GM12878 (cell line): ENCODE data around the gene NEDD8. TPM values are rescaled to one million over a fixed set of nuclear protein-coding genes. Genes with fewer than 3 reads are reported as not detected.

Experiments used
- BCL11A ChIP-seq: IDR thresholded peaks from 2 replicates; pipeline ENCODE4 v1.6.1; 2011; ENCODE audit warnings: low read depth, low read length
- BRCA1 ChIP-seq: IDR thresholded peaks from 2 replicates; pipeline ENCODE4 v1.6.1; 2011; ENCODE audit warnings: low read depth, low read length, improper control_type of control experiment
- CBFB ChIP-seq: IDR thresholded peaks from 2 replicates; pipeline ENCODE4 v1.6.1; 2016; ENCODE audit warnings: antibody characterized with exemption, low read depth
- CBX3 ChIP-seq: fragments of 200-600 bp; sonication (generic); IDR thresholded peaks from 2 replicates; pipeline ENCODE4 v1.6.1; 2016; ENCODE audit warnings: low read depth, borderline replicate concordance
- CEBPZ ChIP-seq: fragments of 150-350 bp; IDR thresholded peaks from 2 replicates; pipeline ENCODE4 v1.6.1; 2016; ENCODE audit warnings: low read depth, low read length
- CHD1 ChIP-seq: IDR thresholded peaks from 2 replicates; pipeline ENCODE4 v1.6.1; 2012; ENCODE audit warnings: low read depth, low read length, improper control_type of control experiment
- EGR1 ChIP-seq, 2 experiments: IDR thresholded peaks; 1 replicate in 1 of 2; 2 replicates in 1 of 2; pipeline ENCODE4 v1.6.1; 2011 to 2012; ENCODE audit warnings: low read depth in 2 of 2, low read length in 2 of 2, borderline replicate concordance in 1 of 2, mild to moderate bottlenecking in 1 of 2, moderate library complexity in 1 of 2
- ESRRA ChIP-seq: IDR thresholded peaks from 2 replicates; pipeline ENCODE4 v1.6.1; 2012; ENCODE audit warnings: mild to moderate bottlenecking, low read length, improper control_type of control experiment
- ETV6 ChIP-seq, 2 experiments: fragments of 450-650 bp in 1 of 2; IDR thresholded peaks in 1 of 2; conservative IDR thresholded peaks in 1 of 2; 2 replicates each; pipeline ENCODE4 v1.6.1; 2014; ENCODE audit warnings: antibody characterized with exemption in 1 of 2, borderline replicate concordance in 1 of 2, low read depth in 1 of 2, mild to moderate bottlenecking in 1 of 2, moderate library complexity in 1 of 2
- GATAD2B ChIP-seq: fragments of 450-650 bp; conservative IDR thresholded peaks from 2 replicates; pipeline ENCODE4 v1.6.1; 2017; ENCODE audit warnings: low read depth, mild to moderate bottlenecking, moderate library complexity
- HCFC1 ChIP-seq: fragments of 150-350 bp; IDR thresholded peaks from 2 replicates; pipeline ENCODE4 v1.6.1; 2014; ENCODE audit warnings: low read length
- HSF1 ChIP-seq: fragments of 150-350 bp; IDR thresholded peaks from 2 replicates; pipeline ENCODE4 v1.6.1; 2014; ENCODE audit warnings: mild to moderate bottlenecking, low read depth, low read length
- MTA2 ChIP-seq: fragments of 450-650 bp; IDR thresholded peaks from 2 replicates; pipeline ENCODE4 v1.6.1; 2016; ENCODE audit warnings: low read depth, mild to moderate bottlenecking, moderate library complexity
- NKRF ChIP-seq: fragments of 450-650 bp; conservative IDR thresholded peaks from 2 replicates; pipeline ENCODE4 v1.6.1; 2017; ENCODE audit warnings: mild to moderate bottlenecking, moderate library complexity
- PAX8 ChIP-seq: fragments of 450-650 bp; IDR thresholded peaks from 2 replicates; pipeline ENCODE4 v1.6.1; 2017; ENCODE audit warnings: mild to moderate bottlenecking, moderate library complexity
- SREBF2 ChIP-seq: IDR thresholded peaks from 2 replicates; pipeline ENCODE4 v1.6.1; 2012; ENCODE audit warnings: mild to moderate bottlenecking, low read length
- STAT1 ChIP-seq: fragments of 450-650 bp; conservative IDR thresholded peaks from 2 replicates; pipeline ENCODE4 v1.6.1; 2014; ENCODE audit warnings: antibody characterized with exemption, mild to moderate bottlenecking
- STAT3 ChIP-seq: IDR thresholded peaks from 2 replicates; pipeline ENCODE4 v1.6.1; 2011; ENCODE audit warnings: low read depth, low read length, improper control_type of control experiment
- SUZ12 ChIP-seq: fragments of 200-600 bp; sonication (generic); IDR thresholded peaks from one replicate; pipeline ENCODE4 v1.6.1; 2018; ENCODE audit warnings: antibody characterized with exemption, mild to moderate bottlenecking; ENCODE audit not compliant: unreplicated experiment
- TBL1XR1 ChIP-seq: IDR thresholded peaks from 2 replicates; pipeline ENCODE4 v1.6.1; 2012; ENCODE audit warnings: low read depth, low read length, improper control_type of control experiment
- YBX1 ChIP-seq: fragments of 450-650 bp; IDR thresholded peaks from 2 replicates; pipeline ENCODE4 v1.6.1; 2016; ENCODE audit warnings: antibody characterized with exemption
- YY1 ChIP-seq: IDR thresholded peaks from 2 replicates; pipeline ENCODE4 v1.6.1; 2011; ENCODE audit warnings: low read depth, mild to moderate bottlenecking, low read length
- ZBTB33 ChIP-seq: fragments of 450-650 bp; IDR thresholded peaks from 2 replicates; pipeline ENCODE4 v1.6.1; 2017; ENCODE audit warnings: mild to moderate bottlenecking
- polyA plus RNA-seq, 11 experiments: library from polyadenylated mRNA; depleted of rRNA in 4 of 11; unstranded in 6 of 11; stranded (reverse) in 5 of 11; fragments of >200 nt; fragmentation: Nextera tagmentation in 4 of 11; fragmentation: Illumina TruSeq in 1 of 11; extraction: Ambion mirVana in 4 of 11; extraction: Trizol in 1 of 11; gene quantifications; 1 replicate in 1 of 11; 2 replicates in 10 of 11; pipeline versions ENCODE4 v1.2.1 to v1.2.3, GENCODE V29; 2011 to 2016; ENCODE audit warnings: inconsistent platforms in 2 of 11, missing spikeins in 2 of 11, low read depth in 1 of 11
- total RNA-seq, 4 experiments: library from RNA; depleted of rRNA in 3 of 4; stranded (reverse); fragments of >200 nt in 3 of 4; fragmentation: Illumina TruSeq in 1 of 4; extraction: Trizol in 1 of 4; gene quantifications; 2 replicates each; pipeline versions ENCODE4 v1.2.1 to v1.2.3, GENCODE V29; 2013 to 2021

The NEDD8 gene
- total and polyA plus RNA-seq, 10 of the 15 experiments (the other 5 are each of a cell fraction or from before 2014, with no cell fraction given), result 164 to 991 (median 300) TPM

GRCh38 chr14:24274101-24274543 is 42.0 kb upstream of the NEDD8 start (continued):
- no peak for TF ChIP-seq CEBPZ
- TF ChIP-seq CBX3, result no peak
- no peak; the same call in 1 of the 2 replicates for TF ChIP-seq CBFB
- no peak for TF ChIP-seq YBX1
- no peak for TF ChIP-seq BRCA1
- no peak for TF ChIP-seq TBL1XR1
- TF ChIP-seq SREBF2, result no peak
- TF ChIP-seq GATAD2B, result peak; percentile 50; the same call in 1 of the 2 replicates
- TF ChIP-seq HCFC1, result no peak
- TF ChIP-seq STAT1, result no peak
- no peak for TF ChIP-seq ZBTB33
- no peak for TF ChIP-seq CHD1
- no peak for TF ChIP-seq PAX8
- peak in 1 of 2 experiments; percentile 88; a peak in 2 of 4 replicates for TF ChIP-seq ETV6 (conservative IDR thresholded peaks at IDR 0.05 in 1 of 2, IDR thresholded peaks at IDR 0.05 in 1 of 2; ENCODE audit: borderline replicate concordance in 1 of 2, low read depth in 1 of 2)
- no peak for TF ChIP-seq SUZ12
- TF ChIP-seq NKRF, result no peak
- no peak for TF ChIP-seq ESRRA
- TF ChIP-seq STAT3, result no peak
- TF ChIP-seq MTA2, result peak; percentile 92
- TF ChIP-seq EGR1 (IDR thresholded peaks at IDR 0.05; ENCODE audit: borderline replicate concordance in 1 of 2, low read depth in 2 of 2, low read length in 2 of 2), result no peak
- peak; percentile 95 for TF ChIP-seq BCL11A
- TF ChIP-seq YY1, result no peak
- TF ChIP-seq HSF1, result no peak
